Activated T-helper 2 cell treated with anti-CD3 and anti-CD28 coated beads, Interferon-gamma antibody, Interleukin-2, Interleukin-4, amounts not matched to agents 10 μg/mL and 5 μg/mL and 100 μg/mL, durations not matched to agents 14 hours and 24 hours and 36 hours (primary cell): ENCODE data around the gene RHOJ. TPM values are rescaled to one million over a fixed set of nuclear protein-coding genes. Genes with fewer than 3 reads are reported as not detected.

Source experiments
- DNase-seq: peaks from one replicate; pipeline ENCODE4 v3.0.0; 2021; ENCODE audit warnings: low spot score
- H3K27ac Mint-ChIP-seq: one replicate; pipeline ENCODE4 v1.8.0; 2021; ENCODE audit warnings: mixed read lengths
- H3K27me3 Mint-ChIP-seq: one replicate; pipeline ENCODE4 v1.8.0; 2021; ENCODE audit warnings: low read depth, mixed read lengths
- H3K36me3 Mint-ChIP-seq: one replicate; pipeline ENCODE4 v1.8.0; 2021; ENCODE audit warnings: low read depth, mixed read lengths
- H3K4me1 Mint-ChIP-seq: one replicate; pipeline ENCODE4 v1.8.0; 2021; ENCODE audit warnings: low read depth, mixed read lengths
- H3K4me3 Mint-ChIP-seq: one replicate; pipeline ENCODE4 v1.8.0; 2021; ENCODE audit warnings: low read depth, mild to moderate bottlenecking, moderate library complexity, mixed read lengths
- H3K9me3 Mint-ChIP-seq: one replicate; pipeline ENCODE4 v1.8.0; 2021; ENCODE audit warnings: mixed read lengths
- intact Hi-C: fragments of 100-400 bp; cut with micrococcal nuclease; formaldehyde crosslinking; loops from one replicate; pipeline ENCODE4 v1.15.1; 2023
- total RNA-seq: library from RNA; stranded (reverse); gene quantifications from 2 replicates; pipeline ENCODE4 v1.2.3, GENCODE V29; 2022

RHOJ gene
- total RNA-seq, 1 donor from 2014 or later: not detected

DNA sequence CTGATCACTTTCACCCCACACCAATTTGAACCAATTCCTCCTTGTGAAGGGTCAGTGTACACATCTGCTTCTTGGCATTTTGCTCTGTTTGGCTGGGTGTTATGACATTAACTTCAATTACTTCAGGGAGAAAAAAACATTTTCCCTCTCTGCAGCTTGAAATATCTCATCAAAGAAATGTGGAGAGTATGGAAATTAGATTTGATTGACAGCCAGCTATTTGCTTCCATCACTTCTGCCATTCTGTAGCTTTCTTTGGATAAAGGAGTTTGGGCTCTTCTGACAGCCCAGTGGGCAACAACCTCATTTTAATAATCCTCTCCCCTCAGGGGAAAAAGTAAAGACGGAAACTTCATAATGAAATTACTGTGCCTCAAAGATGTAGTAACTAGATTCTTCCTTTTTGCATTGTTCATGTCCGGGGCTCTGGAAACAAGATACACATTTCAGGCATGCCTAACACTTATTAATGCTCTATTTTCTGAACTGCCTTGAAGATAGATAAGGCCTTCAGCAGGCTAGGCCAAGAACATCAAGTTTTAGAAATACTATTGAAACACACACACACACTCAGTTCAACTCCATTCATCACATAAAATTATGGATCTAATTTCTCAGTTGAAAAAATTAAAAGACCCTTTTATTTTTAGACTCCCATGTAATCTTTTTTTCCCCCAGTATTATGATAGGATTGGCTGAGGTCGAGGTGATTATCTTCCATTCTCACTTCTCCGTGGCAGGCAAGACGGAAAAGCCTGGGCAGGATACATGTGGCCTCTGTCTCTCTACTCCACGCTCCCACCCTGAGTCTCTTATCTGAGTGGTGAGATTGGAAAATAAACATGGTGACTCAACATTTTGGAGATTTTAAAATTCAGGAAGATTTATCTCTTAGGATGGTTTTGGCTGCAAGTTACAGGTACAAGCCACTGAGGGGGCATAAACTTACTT, 124.8 kb downstream of the RHOJ start:
- no peak for DNase-seq
- intact Hi-C loops: no loop called here
- Mint-ChIP-seq H3K4me3 (no peak overlapping the region), H3K4me1 (no peaks in the 10 kb centered on the region), H3K27ac (no peak overlapping the region), H3K36me3 (no peaks in the 10 kb centered on the region), H3K9me3 (no peaks in the 10 kb centered on the region), H3K27me3 (no peaks in the 10 kb centered on the region)

DNA sequence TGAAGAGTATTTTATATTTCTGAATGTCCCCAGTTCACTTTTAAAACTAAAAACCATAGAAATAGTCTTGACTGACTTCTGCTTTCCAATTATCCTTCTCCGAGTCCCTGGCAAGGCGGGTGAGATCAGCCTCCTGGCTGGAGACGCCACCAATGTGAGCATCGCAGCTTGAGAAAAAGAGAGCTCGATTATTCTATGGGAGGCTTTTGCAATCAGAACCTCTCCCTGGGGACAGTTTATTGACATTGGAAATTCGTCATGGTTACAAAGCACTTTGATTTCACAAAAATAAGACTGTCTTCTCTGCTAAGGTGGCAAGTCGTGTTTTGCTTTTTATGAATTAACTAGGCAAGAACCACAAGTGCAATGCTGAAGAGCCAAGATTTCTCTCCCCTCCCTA, 138.1 kb downstream of the RHOJ start:
- peaks cover 18% of the 10 kb centered on the region for H3K27me3 Mint-ChIP-seq

More for the DNA sequence above, 138.1 kb downstream of the RHOJ start:
- H3K4me3 Mint-ChIP-seq: no peak overlapping the region
- H3K27ac Mint-ChIP-seq: no peak overlapping the region
- H3K36me3 Mint-ChIP-seq: no peaks in the 10 kb centered on the region
- no peak for DNase-seq
- intact Hi-C loops: no loop called here
- H3K4me1 Mint-ChIP-seq: no peaks in the 10 kb centered on the region
- H3K9me3 Mint-ChIP-seq: no peaks in the 10 kb centered on the region

Other genes starting within 250 kb of the RHOJ start
- gene KCNH5, start 159.0 kb upstream of the RHOJ start, total RNA-seq: not detected in 2 replicates
- gene GPHB5, start 114.5 kb downstream of the RHOJ start, total RNA-seq: not detected in 2 replicates